Cardiac fibroblast (primary cell): ENCODE measurements around the gene GJB5.

Experiments
- DNase-seq, 2 donors: peaks; one replicate each; pipeline versions ENCODE4 v3.0.0 to v3.0.0-alpha.2; 2010; ENCODE audit warnings: low read depth in 2 of 2
- H3K4me3 ChIP-seq, 2 donors: replicated peaks in 1 of 2; 1 replicate in 1 of 2; 2 replicates in 1 of 2; pipeline ENCODE4 v1.5.1; 2011; ENCODE audit warnings: low read depth in 2 of 2, low read length in 2 of 2, mild to moderate bottlenecking in 2 of 2, moderate library complexity in 1 of 2
- CTCF ChIP-seq: IDR thresholded peaks from one replicate; pipeline ENCODE4 v1.5.1; 2011; ENCODE audit warnings: low read depth, mild to moderate bottlenecking, low read length, inconsistent platforms

The GJB5 gene

DNA sequence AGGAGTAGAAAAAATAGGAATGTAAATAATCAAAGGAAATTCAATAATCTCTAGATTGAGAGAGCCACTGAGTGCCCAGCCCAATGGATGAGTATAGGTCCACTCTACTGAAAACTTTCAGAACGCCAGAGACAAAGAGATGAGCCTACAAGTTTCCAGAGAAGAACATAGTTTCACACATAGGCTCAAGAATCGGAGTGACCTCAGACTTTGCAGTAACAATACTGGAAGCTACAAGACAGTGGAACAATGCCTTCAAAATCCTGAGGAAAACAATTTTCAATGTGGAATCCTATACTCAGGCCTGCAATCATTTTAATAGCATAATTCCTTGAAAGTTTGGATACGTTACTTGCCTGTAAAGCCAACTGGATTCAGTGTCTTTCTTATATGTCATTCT is 48.9 kb downstream of the GJB5 start:
- no peak for TF ChIP-seq CTCF
- DNase-seq: no peak
- no peak overlapping the region for H3K4me3 ChIP-seq

- DNase-seq: peak in 1 of 2 donors; percentile 39
- H3K4me3 ChIP-seq: no peak overlapping the region
- no peak for TF ChIP-seq CTCF
These were observed 51.5 kb downstream of the GJB5 start for GRCh38 chr1:34806396-34806795.
